AG04450 (cell line): Measurements from ENCODE around the gene RAB15. TPM values are rescaled to one million over a fixed set of nuclear protein-coding genes. Genes with fewer than 3 reads are reported as not detected.

Experiments
- CTCF ChIA-PET: fragments of 300-600, 350-600 bp; formaldehyde crosslinking; extraction: SDS; loops from one replicate; lab custom pipeline; 2022; ENCODE audit warnings: antibody characterized with exemption, inconsistent platforms; lab: Charles Lee
- POLR2A ChIA-PET: fragments of 350-600 bp; formaldehyde crosslinking; extraction: SDS; loops from one replicate; lab custom pipeline; 2021; ENCODE audit warnings: antibody characterized with exemption, inconsistent platforms; lab: Yijun Ruan, JAX
- DNase-seq: peaks from one replicate; pipeline ENCODE4 v3.0.0-alpha.2; 2011; ENCODE audit warnings: low read depth, low spot score
- H3K27ac ChIP-seq: one replicate; pipeline ENCODE4 v1.5.1; 2012; ENCODE audit warnings: low read depth, low read length, control low read depth
- H3K27me3 ChIP-seq: one replicate; pipeline ENCODE4 v1.6.0; 2012; ENCODE audit warnings: low read length; ENCODE audit not compliant: control insufficient read depth, insufficient read depth
- H3K4me3 ChIP-seq: 2 replicates; pipeline ENCODE4 v1.5.1; 2011; ENCODE audit warnings: mild to moderate bottlenecking, low read depth, low read length, control low read depth
- H3K9me3 ChIP-seq: 2 replicates; pipeline ENCODE4 v1.5.1; 2012; ENCODE audit warnings: low read length; ENCODE audit not compliant: control insufficient read depth, insufficient read depth
- polyA plus RNA-seq: library from polyadenylated mRNA; depleted of rRNA; stranded (reverse); fragments of >200 nt; gene quantifications from 2 replicates; pipeline ENCODE4 v1.2.3, GENCODE V29; 2011
- TF ChIP-seq, protein P1 (sequence below): IDR thresholded peaks from 2 replicates; pipeline ENCODE4 v1.5.1; 2011; ENCODE audit warnings: low read depth, low read length, control low read depth, inconsistent platforms

Gene RAB15
- polyA plus RNA-seq, 1 experiment: 11.0 TPM

DNA sequence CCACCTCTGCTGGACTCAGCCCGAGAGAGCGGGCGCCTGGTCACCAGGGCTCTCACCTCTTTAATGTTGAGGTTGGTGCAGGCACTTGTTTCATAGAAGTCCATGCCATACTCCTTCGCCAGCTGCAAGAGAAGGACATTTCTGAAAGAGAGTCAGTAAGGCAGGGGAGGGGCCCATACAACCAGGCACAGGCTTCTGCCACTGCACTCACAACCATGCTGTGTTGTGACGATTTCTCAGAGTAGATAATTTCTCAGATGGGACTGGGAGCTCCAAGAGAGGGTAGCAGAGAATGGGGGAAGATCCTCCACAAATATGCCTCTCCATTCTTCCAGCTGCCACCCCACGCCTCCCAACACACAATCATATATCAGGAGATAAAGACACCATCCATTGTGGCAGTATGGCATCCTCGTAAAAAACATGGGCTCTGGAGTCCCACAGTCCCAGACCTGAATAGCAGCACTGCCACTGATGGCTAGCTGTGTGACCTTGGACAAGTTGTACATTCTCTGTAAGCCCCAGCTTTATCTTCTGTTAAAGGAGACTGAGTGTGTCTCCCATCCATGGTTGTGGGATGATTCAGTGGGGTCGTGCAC is 23.4 kb downstream of the RAB15 start:
- no peak for DNase-seq
- no peaks in the 10 kb centered on the region for H3K27me3 ChIP-seq
- CTCF ChIA-PET: no interaction called here
- H3K4me3 ChIP-seq: no peak overlapping the region
- POLR2A ChIA-PET: no interaction called here
- TF ChIP-seq, protein P1, sequence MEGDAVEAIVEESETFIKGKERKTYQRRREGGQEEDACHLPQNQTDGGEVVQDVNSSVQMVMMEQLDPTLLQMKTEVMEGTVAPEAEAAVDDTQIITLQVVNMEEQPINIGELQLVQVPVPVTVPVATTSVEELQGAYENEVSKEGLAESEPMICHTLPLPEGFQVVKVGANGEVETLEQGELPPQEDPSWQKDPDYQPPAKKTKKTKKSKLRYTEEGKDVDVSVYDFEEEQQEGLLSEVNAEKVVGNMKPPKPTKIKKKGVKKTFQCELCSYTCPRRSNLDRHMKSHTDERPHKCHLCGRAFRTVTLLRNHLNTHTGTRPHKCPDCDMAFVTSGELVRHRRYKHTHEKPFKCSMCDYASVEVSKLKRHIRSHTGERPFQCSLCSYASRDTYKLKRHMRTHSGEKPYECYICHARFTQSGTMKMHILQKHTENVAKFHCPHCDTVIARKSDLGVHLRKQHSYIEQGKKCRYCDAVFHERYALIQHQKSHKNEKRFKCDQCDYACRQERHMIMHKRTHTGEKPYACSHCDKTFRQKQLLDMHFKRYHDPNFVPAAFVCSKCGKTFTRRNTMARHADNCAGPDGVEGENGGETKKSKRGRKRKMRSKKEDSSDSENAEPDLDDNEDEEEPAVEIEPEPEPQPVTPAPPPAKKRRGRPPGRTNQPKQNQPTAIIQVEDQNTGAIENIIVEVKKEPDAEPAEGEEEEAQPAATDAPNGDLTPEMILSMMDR: no peak
- no peak overlapping the region for H3K27ac ChIP-seq
- no peaks in the 10 kb centered on the region for H3K9me3 ChIP-seq

DNA sequence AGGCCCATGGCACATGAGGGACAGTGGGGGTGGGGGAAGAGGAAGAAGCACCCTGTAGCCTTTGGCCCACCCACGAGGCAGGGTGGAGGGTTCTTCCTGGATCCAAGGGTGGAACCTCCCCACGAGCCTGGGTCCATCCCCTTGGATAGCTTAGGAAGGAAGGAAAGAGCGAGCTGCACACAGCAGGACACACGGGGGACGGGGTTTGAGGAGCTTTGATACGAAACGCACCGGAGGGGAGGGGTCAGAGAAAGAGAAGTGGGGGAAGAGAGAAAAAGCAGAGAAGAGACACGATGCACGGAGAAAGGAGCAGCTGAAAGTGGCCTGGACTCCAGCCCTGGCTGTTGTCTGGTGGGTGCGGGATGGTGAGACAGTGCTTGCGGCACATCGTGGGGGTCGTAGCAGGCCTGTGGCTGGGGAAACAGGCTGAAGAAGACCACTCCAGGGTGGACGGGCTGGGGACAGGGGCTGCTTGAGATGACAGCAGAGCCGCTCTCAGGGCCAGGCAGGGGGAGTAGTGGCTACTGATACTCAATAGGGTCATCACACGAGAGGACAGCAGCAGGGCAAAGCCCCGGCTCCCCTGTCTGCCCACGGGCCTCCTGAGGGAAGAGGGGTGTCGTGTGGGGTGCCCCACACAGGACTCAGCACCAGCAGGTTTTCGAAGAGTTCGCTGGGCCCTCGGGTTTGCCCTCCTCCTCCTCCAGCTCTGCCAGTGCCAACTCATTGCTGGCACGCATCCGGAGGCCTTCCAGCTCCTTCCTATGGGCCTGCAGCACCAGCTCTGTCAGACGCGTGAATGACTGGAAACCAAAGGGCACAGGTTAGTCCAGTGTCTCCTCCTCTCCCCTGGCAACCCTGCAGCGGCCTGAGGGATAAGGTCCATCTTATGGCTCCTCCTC is 24.2 kb downstream of the RAB15 start:
- no peak for DNase-seq
- CTCF ChIA-PET: no interaction called here
- no peaks in the 10 kb centered on the region for H3K9me3 ChIP-seq
- H3K4me3 ChIP-seq: no peak overlapping the region
- POLR2A ChIA-PET: no interaction called here
- TF ChIP-seq, protein P1: no peak
- no peaks in the 10 kb centered on the region for H3K27me3 ChIP-seq
- no peak overlapping the region for H3K27ac ChIP-seq

DNA sequence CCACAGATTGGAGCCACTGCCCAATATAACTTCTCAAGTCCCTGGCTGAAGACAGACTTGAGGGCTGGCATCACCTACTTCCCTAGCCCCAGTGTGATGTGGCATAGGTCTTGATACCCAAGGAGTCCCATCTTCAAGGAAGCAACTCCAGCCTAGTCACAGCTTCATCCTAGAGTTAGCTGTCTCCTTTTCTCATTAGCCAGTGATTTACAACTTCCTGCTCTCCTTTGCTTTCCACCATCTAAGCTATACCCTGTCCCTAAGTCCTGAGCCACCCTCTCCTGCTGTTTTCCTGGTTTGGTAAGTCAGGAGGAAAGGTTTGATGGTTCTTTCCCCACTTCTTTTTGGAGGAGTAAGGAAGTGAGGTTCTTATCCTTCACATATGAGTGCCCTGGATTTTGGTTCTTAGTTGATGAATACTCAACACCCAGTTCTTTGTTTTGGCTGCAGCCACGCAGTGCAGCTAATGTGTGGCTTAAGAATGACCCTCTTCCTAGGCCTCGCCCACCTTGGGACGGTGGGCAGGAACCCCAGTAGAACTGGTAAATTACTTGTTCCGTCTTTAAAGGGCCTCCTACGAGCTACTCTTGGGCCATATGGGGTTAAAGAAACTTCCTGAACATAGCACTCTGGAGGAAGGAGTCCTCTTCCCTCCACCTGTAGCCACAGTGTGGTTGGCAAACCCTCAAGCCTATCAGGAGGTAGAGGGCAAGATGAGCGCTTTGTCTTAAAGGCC is 25.7 kb downstream of the RAB15 start:
- TF ChIP-seq, protein P1: no peak
- POLR2A ChIA-PET: no interaction called here
- DNase-seq: no peak
- no peak overlapping the region for H3K4me3 ChIP-seq
- H3K9me3 ChIP-seq: no peaks in the 10 kb centered on the region
- no peaks in the 10 kb centered on the region for H3K27me3 ChIP-seq
- H3K27ac ChIP-seq: peak overlapping the region; percentile 39
- CTCF ChIA-PET: no interaction called here

DNA sequence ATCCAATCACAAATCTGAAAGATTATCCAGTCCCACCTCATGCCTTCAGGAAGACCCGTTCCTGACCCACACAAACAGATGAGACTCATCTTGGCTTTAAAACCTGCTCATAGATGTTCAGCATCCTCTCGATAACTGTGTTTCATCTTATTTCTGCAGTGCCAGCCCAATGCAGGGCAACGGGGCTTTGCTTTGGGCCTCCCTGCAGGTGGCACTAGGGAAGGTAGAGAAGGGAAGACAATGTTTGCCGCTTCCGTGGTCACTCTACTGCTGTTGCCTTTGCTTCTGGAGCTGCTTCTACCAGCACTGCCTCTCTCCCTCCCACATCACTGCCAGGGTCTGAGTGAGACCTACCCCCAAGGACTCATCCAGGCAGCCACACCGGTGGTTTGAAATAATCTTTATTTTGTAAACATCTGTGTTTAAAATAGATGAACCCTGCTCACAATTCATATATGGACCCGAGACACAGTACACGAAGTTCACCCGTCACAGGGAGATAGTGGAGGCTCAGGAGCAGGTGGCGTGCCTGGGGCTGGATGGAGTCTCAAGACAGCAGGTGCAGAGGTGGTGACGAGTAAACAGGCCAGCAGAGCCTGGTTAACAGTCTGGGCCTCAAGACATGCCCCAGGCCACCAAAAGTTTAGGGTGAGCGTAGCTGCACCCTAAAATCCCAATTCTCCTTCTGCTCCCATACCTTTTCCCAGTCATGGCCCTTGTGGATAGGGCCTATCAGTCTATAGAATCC is 26.5 kb downstream of the RAB15 start:
- Histone ChIP-seq H3K27me3 (no peaks in the 10 kb centered on the region), H3K27ac (no peak overlapping the region), H3K4me3 (no peak overlapping the region), H3K9me3 (no peaks in the 10 kb centered on the region)
- DNase-seq: no peak
- CTCF ChIA-PET: no interaction called here
- POLR2A ChIA-PET: no interaction called here
- TF ChIP-seq, protein P1: no peak
